ENCODE data around the gene NTSR1.

The NTSR1 gene

GRCh38 chr20:62743777-62744317, 35.2 kb downstream of the NTSR1 start:
- no peak for TF ChIP-seq CTCF (IDR thresholded peaks at IDR 0.05; ENCODE audit: low read depth, low read length, missing control alignments)
- H3K27ac ChIP-seq: no peak overlapping the region
- DNase-seq: no peak
- H3K36me3 ChIP-seq (replicated peaks): no peaks in the 10 kb centered on the region
- no peak overlapping the region for H3K4me3 ChIP-seq (ENCODE audit: low read depth, low read length)
- H3K27me3 ChIP-seq (replicated peaks): no peaks in the 10 kb centered on the region
- in situ Hi-C loops (cut with HindIII; ENCODE audit: low pct_ligation_motif_present, low sequenced_read_pairs): no loop called here

GRCh38 chr20:62744741-62745191, 36.1 kb downstream of the NTSR1 start:
- no peak for TF ChIP-seq CTCF (IDR thresholded peaks at IDR 0.05; ENCODE audit: low read depth, low read length, missing control alignments)
- DNase-seq: no peak
- no peak overlapping the region for H3K4me3 ChIP-seq (ENCODE audit: low read depth, low read length)
- no peak overlapping the region for H3K27ac ChIP-seq
- H3K36me3 ChIP-seq (replicated peaks): no peaks in the 10 kb centered on the region
- in situ Hi-C loops (cut with HindIII; ENCODE audit: low pct_ligation_motif_present, low sequenced_read_pairs): no loop called here
- H3K27me3 ChIP-seq (replicated peaks): no peaks in the 10 kb centered on the region

GRCh38 chr20:62745279-62745951, 36.8 kb downstream of the NTSR1 start:
- Histone ChIP-seq H3K36me3 (replicated peaks) (no peaks in the 10 kb centered on the region), H3K4me3 (ENCODE audit: low read depth, low read length) (no peak overlapping the region), H3K27ac (no peak overlapping the region), H3K27me3 (replicated peaks) (no peaks in the 10 kb centered on the region)
- in situ Hi-C loops (cut with HindIII; ENCODE audit: low pct_ligation_motif_present, low sequenced_read_pairs): no loop called here
- DNase-seq: no peak
- TF ChIP-seq CTCF (IDR thresholded peaks at IDR 0.05; ENCODE audit: low read depth, low read length, missing control alignments): no peak

- H3K36me3 ChIP-seq (replicated peaks): no peaks in the 10 kb centered on the region
- H3K4me3 ChIP-seq (ENCODE audit: low read depth, low read length): no peak overlapping the region
- in situ Hi-C loops (cut with HindIII; ENCODE audit: low pct_ligation_motif_present, low sequenced_read_pairs): no loop called here
- no peak for TF ChIP-seq CTCF (IDR thresholded peaks at IDR 0.05; ENCODE audit: low read depth, low read length, missing control alignments)
- DNase-seq: no peak
- H3K27ac ChIP-seq: no peak overlapping the region
- H3K27me3 ChIP-seq (replicated peaks): no peaks in the 10 kb centered on the region
Measured at GRCh38 chr20:62745952-62746288, 37.3 kb downstream of the NTSR1 start.

GRCh38 chr20:62748311-62748710, 39.7 kb downstream of the NTSR1 start:
- Histone ChIP-seq H3K4me3 (ENCODE audit: low read depth, low read length) (no peak overlapping the region), H3K27ac (no peak overlapping the region), H3K36me3 (replicated peaks) (no peaks in the 10 kb centered on the region), H3K27me3 (replicated peaks) (no peaks in the 10 kb centered on the region)
- DNase-seq: no peak
- no peak for TF ChIP-seq CTCF (IDR thresholded peaks at IDR 0.05; ENCODE audit: low read depth, low read length, missing control alignments)
- in situ Hi-C loops (cut with HindIII; ENCODE audit: low pct_ligation_motif_present, low sequenced_read_pairs): no loop called here
